UCSD-AML1 (cell line): Measurements from ENCODE around the gene CXXC1.
"Not testable (repeated sequence)": the region's sequence is repeated elsewhere in the genome, so short reads cannot be mapped to it uniquely, and the experiment has no call there.

Experiments
- DNase-seq: peaks from one replicate; lab custom pipeline; 2025; ENCODE audit not compliant: unreplicated experiment; lab: John Stamatoyannopoulos, UW

CXXC1 gene

DNA sequence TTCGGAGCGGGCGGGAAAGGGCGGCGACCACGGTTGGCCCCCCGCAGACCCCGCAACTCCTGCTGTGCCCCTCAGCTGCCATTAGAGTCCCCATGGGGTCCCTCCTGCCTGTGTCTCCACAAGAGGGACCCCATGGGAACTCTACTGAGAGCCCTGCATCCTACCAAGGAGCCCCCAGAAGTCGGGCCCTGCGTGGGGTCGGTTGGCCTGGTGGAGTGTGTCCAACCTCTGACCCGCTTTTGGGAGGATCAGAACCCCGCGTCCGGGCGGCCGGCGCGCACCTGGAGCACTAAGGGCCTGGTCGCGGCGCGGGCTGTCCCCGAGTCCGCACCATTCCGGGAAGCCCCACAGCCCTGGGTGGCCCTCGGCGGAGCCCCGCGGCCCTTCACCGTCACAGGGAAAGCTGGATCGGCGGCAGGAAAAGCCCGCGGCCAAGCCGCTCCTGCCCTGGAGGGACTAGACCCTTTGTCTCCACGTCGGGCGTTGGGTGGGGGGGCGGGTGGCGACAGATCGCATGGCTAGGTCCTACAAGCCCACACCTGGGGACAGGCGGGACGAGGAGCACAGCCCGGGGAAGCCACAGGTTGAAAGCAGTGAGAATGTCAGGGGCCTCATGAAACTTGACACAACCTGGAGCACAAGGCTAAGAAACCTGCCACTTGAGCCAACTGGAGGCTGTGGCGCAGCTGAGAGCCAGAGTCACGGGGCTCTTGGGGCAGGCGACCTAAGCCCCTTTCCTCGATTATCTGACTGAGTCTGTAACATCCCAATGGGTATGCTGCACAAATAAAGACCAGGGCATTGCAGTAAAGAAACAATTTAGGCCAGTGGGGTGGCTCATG, 11.2 kb upstream of the CXXC1 start:
- no peak for DNase-seq

GRCh38 chr18:50297621-50298442, 10.3 kb upstream of the CXXC1 start:
- DNase-seq: peak; percentile 63

DNA sequence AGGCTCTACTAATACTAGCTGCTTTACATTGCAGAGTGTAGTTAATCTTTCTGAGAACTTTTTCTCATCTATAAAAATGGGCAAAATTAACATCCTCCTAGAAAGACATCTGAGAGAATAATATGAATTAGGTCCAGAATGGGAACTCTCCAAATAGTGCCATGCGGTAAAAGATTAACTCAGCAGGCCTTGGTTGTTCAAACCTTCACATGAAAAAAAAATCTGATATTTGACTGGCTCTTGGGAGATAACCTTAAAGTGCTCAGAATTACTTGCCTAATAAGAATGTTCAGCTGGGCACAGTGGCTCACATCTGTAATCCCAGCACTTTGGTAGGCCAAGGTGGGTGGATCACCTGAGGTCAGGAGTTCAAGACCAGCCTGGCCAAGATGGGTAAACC, 5.5 kb upstream of the CXXC1 start:
- DNase-seq: no peak

DNA sequence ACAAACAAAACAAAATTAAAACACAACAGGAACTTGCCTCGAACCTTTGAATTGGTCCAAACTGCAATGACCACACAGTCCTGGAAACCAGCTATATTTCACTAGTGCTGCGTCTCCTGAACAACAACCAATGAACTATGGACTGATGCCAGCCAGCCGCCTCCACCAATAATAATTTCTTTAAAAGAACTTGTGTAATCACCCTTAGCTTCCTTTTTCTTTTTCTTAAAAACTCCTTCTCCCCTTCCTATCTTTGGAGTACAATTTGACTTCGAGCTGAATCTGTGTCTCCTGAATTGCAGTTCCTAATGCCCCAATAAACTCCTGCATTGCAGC, 1.6 kb upstream of the CXXC1 start:
- no peak for DNase-seq

DNA sequence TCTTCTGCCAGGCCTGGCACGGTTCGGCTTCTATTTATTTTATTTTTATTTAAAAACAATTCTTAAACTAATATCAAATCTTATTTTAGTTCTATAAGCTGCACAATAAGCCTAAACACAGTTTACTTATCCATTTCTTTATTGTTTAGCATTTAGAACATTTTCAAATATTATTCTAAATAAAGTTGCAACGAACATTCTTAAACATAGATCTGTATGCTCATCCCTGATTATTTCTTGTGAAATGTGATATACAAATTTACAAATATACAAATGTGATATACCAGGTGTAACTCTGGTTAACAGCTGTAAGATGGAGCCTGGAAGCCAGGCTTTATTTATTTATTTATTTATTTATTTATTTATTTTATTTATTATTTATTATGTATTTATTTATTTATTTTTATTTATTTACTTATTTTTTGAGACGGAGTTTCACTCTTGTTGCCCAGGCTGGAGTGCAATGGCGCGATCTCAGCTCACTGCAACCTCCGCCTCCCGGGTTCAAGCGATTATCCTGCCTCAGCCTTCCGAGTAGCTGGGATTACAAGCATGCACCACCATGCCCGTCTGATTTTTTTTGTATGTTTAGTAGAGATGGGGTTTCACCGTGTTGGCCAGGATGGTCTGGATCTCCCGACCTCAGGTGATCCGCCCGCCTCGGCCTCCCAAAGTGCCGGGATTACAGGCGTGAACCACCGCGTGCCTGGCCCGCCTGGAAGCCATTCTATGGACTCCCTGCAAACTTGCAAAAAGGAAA, 1.0 kb upstream of the CXXC1 start:
- not testable (repeated sequence) for DNase-seq

DNA sequence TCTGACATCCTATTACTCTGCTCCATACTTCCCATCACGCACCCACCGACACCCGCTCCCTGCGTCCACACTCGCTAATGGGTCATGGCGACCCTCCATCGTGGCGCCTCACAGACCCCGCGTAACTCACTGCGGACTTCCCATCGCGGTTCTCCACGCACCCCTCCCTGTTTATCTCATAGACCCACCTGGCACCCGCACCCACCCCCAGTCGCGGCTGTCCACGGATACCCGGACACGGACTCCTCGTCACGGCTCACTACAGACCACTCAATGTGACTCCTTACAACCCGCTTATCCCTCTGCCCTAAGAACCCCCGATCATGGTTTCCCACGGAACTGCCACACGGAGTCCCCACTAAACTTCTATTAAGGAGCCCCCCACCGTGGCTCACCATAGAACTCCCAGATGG, 458 bp downstream of the CXXC1 start:
- no peak for DNase-seq

- DNase-seq: no peak
Observed at GRCh38 chr18:50286391-50287027, 983 bp downstream of the CXXC1 start.

DNA sequence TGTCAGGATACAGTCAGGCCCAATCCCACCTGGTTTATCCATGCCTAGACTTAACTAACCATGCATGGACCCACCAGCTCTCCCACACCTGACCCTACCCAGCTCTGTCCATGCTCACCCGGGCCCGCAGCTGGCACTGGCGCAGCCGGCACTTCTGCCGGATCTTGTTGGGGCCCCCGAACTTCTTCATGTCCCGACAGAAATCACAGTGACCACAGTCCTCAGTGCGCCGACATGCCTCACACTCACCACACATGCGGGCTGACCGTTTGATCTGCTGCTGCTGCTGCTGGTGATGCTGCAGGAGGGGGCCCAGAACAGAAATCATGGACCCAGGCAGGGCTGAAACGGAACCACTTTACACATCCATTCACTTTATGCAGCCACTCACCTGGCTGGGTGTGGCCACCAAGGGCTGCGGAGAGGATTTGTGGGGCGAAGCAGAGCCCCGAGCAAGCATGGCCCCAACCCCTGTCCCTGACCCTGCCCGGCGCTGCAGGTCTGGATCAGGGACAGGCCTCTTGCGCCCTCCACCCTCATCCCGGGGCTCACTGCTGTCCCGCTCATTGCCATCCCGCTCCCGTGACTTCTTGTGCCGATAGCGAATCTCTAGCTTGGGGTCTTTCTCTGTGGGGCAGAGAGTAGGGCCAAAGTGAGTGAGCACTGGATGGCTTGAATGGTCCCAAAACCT, 1.7 kb downstream of the CXXC1 start:
- no peak for DNase-seq

GRCh38 chr18:50285071-50285470, 2.4 kb downstream of the CXXC1 start:
- DNase-seq: no peak

DNA sequence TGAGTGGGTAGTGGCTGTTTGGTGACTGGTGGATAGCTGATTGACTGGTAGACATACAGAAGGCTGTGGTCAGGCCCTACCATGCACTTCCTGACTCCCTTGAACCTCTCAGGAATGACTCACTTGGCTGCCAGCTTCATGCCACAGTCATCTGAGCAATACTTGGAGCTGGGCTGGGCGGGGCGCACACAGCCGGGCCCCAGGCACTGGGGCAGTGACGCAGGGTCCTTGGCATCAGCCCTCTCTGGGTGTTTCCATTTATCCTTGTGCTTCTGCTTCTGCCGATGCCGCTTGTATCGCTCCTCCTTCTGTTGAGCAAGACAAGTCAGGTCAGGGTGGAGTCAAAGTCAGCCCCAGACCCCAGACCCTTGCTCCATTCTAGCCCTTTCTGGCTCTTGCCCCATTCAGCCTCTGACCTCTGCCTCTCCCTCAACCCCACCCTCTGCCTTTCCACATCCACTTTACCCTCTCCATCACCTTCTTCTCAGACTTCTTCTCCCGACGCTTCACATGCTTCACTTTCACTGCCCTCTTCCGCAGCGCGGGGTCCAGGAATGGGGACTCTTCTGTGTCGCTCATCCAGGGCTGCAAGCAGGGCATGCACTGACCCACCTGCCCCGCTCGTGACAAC, 3.1 kb downstream of the CXXC1 start:
- no peak for DNase-seq

- DNase-seq: no peak
Observed at GRCh38 chr18:50283469-50284209, 3.9 kb downstream of the CXXC1 start.

GRCh38 chr18:50282521-50283335, 4.8 kb downstream of the CXXC1 start:
- DNase-seq: no peak

- DNase-seq: no peak
Observed at GRCh38 chr18:50281972-50282520, 5.4 kb downstream of the CXXC1 start.

DNA sequence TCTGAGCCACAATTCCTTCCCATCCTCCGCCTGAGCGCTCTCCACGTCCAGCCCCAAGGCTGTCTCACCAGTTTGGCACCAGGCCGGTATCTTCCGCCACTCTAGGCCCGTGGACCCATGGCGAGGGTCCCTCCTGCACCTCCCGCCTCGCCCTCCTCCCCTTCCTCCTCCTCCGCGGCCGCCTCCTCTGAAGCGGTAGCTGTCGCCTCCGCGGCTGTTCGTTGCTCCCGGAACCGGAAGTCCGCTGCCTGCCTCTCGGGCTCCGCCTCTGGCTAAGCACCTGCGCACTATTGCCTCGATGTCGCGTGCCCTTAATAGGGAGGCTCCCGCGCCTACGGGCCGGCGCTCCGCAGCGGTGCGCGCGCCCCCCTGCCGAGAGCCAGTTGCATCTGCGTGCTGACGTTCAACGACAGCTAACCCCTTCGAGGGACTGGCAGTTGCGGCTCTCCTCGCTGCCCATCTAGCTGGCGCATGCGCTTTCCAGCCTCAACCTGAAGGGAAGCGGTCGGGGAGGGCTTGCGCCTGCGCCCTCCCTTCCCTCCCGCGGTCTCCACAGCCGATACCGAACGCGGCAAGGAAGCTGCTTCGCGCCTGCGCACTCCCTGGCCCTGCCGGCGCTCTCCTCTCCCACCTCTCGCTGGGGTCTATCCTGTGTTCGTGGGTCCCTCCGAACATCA, 6.1 kb downstream of the CXXC1 start, which contains the start of gene MBD1:
Gene MBD1, minus strand, starts transcription at position 229 of the 677 bp plus-strand sequence. CDS start 1,531 bp downstream, outside the sequence.
- DNase-seq: peak; percentile 98

DNA sequence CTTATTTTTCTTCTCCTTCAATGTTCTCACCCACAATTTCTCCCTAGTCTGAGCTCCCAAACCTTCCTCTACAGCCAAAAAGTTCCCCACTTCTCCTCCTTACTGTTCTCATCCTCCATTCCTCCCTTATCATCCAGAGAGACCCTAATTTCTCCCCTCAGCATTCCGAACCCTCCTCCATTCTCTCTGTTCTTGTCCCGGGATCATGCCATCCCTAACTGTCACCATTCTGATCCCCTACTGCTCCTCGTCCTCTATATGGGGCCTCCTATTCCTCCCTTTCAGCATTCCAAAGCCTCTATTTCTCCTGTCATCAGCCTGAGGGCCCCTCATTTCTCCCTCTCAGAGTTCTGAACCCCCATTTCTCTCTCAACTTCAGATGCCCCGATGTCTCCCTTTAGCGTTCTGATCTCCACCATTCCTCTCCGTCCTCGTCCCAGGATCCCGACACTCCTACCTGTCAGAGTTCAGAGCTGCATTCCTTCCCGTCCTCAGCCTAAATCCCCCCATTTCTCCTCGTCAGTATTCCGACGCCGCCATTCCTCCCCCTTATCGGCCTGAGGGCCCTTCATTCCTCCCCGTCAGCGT, 6.7 kb downstream of the CXXC1 start:
- DNase-seq: no peak

DNA sequence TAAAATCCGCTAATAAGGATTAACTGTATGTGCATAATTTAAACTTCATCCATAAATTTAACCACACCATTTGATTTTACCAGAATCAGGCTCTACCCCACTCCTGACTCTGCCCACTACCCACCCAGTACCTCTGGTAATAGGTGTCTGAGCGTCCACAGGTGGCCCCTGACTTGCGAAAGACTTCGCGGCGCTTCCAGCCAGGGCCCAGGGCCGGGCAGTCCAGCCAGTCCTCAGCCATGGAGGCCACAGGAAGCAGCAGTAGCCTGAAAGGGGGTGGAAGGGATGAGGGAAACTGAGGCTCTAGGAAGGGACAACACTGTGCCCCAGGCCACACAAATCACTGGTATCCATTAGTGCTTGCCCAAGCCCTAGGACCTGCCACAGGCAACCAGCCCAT, 7.7 kb downstream of the CXXC1 start:
- no peak for DNase-seq

DNA sequence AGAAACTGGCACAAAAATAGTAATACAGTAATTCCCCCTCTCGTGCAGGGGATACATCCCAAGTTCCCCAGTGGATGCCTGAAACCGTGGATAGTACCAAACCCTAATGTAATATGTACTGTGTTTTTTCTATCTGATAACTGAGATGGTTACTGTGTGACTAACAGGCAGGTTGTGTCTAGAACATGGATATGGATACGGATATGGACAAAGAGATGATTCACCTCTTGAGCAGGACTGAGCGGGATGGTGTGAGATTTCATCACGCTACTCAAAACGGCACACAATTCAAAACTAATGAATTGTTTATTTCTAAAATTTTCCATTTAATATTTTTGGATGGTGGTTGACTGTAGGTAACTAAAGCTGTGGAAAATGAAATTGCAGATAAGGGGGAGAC, 9.6 kb downstream of the CXXC1 start:
- no peak for DNase-seq
